SK-N-SH (cell line): ENCODE results near the gene RBL2.

Experiments
- EZH2phosphoT487 ChIP-seq: fragments of 200-600 bp; sonication (generic); IDR thresholded peaks from 2 replicates; pipeline ENCODE4 v1.6.1; 2017; ENCODE audit warnings: low read depth, mixed run types, mild to moderate bottlenecking, antibody characterized with exemption, moderate library complexity, borderline replicate concordance
- GABPA ChIP-seq: IDR thresholded peaks from 2 replicates; pipeline ENCODE4 v1.4.0; 2012; ENCODE audit warnings: low read depth, mild to moderate bottlenecking
- NFIC ChIP-seq: IDR thresholded peaks from 2 replicates; pipeline ENCODE4 v1.4.0; 2012; ENCODE audit warnings: borderline replicate concordance
- POLR2AphosphoS5 ChIP-seq: IDR thresholded peaks from 2 replicates; pipeline ENCODE4 v1.6.1; 2012; ENCODE audit warnings: low read depth, low read length
- RFX5 ChIP-seq: IDR thresholded peaks from 2 replicates; pipeline ENCODE4 v1.6.1; 2012; ENCODE audit warnings: mild to moderate bottlenecking, improper control_type of control experiment, low read length
- TAF1 ChIP-seq: IDR thresholded peaks from 2 replicates; pipeline ENCODE4 v1.6.1; 2012; ENCODE audit warnings: low read depth, mild to moderate bottlenecking, low read length, moderate library complexity, borderline replicate concordance
- TEAD4 ChIP-seq: IDR thresholded peaks from 2 replicates; pipeline ENCODE4 v1.4.0; 2012; ENCODE audit warnings: mild to moderate bottlenecking, borderline replicate concordance; ENCODE audit not compliant: insufficient read depth
- ZBTB33 ChIP-seq: IDR thresholded peaks from 2 replicates; pipeline ENCODE4 v1.4.0; 2012; ENCODE audit warnings: low read depth, borderline replicate concordance
- TF ChIP-seq, protein P1 (sequence below): IDR thresholded peaks from 2 replicates; pipeline ENCODE4 v1.4.0; 2012; ENCODE audit warnings: low read depth
- TF ChIP-seq, protein P2 (sequence below): fragments of 200-600 bp; sonication (generic); IDR thresholded peaks from 2 replicates; pipeline ENCODE4 v1.6.1; 2017; ENCODE audit warnings: antibody characterized with exemption, mild to moderate bottlenecking, moderate library complexity
- TF ChIP-seq, protein P3 (sequence below): fragments of 150-350 bp; IDR thresholded peaks from 2 replicates; pipeline ENCODE4 v1.6.1; 2017; ENCODE audit warnings: antibody characterized with exemption, low read length, low read depth, borderline replicate concordance
- TF ChIP-seq, protein P4 (sequence below): IDR thresholded peaks from 2 replicates; pipeline ENCODE4 v1.6.1; 2012; ENCODE audit warnings: mild to moderate bottlenecking, low read depth, low read length, moderate library complexity

- TF ChIP-seq, protein P1, sequence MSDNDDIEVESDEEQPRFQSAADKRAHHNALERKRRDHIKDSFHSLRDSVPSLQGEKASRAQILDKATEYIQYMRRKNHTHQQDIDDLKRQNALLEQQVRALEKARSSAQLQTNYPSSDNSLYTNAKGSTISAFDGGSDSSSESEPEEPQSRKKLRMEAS: no peak
- TF ChIP-seq GABPA (no peak), RFX5 (no peak), EZH2phosphoT487 (no peak), POLR2AphosphoS5 (no peak), TAF1 (no peak), ZBTB33 (no peak), NFIC (no peak), TEAD4 (no peak)
- TF ChIP-seq, protein P2, sequence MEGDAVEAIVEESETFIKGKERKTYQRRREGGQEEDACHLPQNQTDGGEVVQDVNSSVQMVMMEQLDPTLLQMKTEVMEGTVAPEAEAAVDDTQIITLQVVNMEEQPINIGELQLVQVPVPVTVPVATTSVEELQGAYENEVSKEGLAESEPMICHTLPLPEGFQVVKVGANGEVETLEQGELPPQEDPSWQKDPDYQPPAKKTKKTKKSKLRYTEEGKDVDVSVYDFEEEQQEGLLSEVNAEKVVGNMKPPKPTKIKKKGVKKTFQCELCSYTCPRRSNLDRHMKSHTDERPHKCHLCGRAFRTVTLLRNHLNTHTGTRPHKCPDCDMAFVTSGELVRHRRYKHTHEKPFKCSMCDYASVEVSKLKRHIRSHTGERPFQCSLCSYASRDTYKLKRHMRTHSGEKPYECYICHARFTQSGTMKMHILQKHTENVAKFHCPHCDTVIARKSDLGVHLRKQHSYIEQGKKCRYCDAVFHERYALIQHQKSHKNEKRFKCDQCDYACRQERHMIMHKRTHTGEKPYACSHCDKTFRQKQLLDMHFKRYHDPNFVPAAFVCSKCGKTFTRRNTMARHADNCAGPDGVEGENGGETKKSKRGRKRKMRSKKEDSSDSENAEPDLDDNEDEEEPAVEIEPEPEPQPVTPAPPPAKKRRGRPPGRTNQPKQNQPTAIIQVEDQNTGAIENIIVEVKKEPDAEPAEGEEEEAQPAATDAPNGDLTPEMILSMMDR: no peak
- TF ChIP-seq, protein P3, sequence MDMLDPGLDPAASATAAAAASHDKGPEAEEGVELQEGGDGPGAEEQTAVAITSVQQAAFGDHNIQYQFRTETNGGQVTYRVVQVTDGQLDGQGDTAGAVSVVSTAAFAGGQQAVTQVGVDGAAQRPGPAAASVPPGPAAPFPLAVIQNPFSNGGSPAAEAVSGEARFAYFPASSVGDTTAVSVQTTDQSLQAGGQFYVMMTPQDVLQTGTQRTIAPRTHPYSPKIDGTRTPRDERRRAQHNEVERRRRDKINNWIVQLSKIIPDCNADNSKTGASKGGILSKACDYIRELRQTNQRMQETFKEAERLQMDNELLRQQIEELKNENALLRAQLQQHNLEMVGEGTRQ: no peak
- TF ChIP-seq, protein P4, sequence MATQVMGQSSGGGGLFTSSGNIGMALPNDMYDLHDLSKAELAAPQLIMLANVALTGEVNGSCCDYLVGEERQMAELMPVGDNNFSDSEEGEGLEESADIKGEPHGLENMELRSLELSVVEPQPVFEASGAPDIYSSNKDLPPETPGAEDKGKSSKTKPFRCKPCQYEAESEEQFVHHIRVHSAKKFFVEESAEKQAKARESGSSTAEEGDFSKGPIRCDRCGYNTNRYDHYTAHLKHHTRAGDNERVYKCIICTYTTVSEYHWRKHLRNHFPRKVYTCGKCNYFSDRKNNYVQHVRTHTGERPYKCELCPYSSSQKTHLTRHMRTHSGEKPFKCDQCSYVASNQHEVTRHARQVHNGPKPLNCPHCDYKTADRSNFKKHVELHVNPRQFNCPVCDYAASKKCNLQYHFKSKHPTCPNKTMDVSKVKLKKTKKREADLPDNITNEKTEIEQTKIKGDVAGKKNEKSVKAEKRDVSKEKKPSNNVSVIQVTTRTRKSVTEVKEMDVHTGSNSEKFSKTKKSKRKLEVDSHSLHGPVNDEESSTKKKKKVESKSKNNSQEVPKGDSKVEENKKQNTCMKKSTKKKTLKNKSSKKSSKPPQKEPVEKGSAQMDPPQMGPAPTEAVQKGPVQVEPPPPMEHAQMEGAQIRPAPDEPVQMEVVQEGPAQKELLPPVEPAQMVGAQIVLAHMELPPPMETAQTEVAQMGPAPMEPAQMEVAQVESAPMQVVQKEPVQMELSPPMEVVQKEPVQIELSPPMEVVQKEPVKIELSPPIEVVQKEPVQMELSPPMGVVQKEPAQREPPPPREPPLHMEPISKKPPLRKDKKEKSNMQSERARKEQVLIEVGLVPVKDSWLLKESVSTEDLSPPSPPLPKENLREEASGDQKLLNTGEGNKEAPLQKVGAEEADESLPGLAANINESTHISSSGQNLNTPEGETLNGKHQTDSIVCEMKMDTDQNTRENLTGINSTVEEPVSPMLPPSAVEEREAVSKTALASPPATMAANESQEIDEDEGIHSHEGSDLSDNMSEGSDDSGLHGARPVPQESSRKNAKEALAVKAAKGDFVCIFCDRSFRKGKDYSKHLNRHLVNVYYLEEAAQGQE: no peak
Measured at GRCh38 chr16:53501216-53501859, 67.1 kb downstream of the RBL2 start.
